ENCODE results near the gene DGKI. TPM values are rescaled to one million over a fixed set of nuclear protein-coding genes. Genes with fewer than 3 reads are reported as not detected.

The DGKI gene
- total and polyA plus RNA-seq, 9 of the 15 experiments (the other 6 are each of a cell fraction or from before 2014, with no cell fraction given), result 0.11 to 0.54 (median 0.15) TPM; not detected in 5

- no peak for DNase-seq (ENCODE audit: extremely low read depth in 1 of 4, low spot score in 3 of 4)
- no peak overlapping the region for H3K27ac ChIP-seq (ENCODE audit: extremely low read depth, low read depth, low read length)
- FAIRE-seq, result no peak
- no peaks in the 10 kb centered on the region for H3K36me3 ChIP-seq (ENCODE audit: control insufficient read depth, insufficient read depth, low read length)
- no peaks in the 10 kb centered on the region for H3K9me1 ChIP-seq (ENCODE audit: control insufficient read depth, insufficient read depth, low read length)
- POLR2A ChIA-PET, result no interaction called here
- no peaks in the 10 kb centered on the region for H3K79me2 ChIP-seq (ENCODE audit: control insufficient read depth, insufficient read depth, low read length)
- H3K4me1 ChIP-seq (replicated peaks in 1 of 2; ENCODE audit: control insufficient read depth in 2 of 2, insufficient read depth in 2 of 2, low read length in 2 of 2), result no peaks in the 10 kb centered on the region
- no TSS peak for BruUV-seq (replicated peaks)
- no peaks in the 10 kb centered on the region; the same call in 1 of the 2 replicates for H3K9me3 ChIP-seq (replicated peaks; ENCODE audit: control insufficient read depth, insufficient read depth, low read depth, low read length)
- CTCF ChIA-PET (ENCODE audit: low intra/inter-chr PET ratio), result no interaction called here
- intact Hi-C loops (cut with micrococcal nuclease), result no loop called here
- H3K4me3 ChIP-seq, result no peak overlapping the region
- no peak for TF ChIP-seq ZNF449 (CRISPR knock-in tag; IDR thresholded peaks at IDR 0.05)
- no peak for TF ChIP-seq MITF (IDR thresholded peaks at IDR 0.05)
- TF ChIP-seq PRPF4 (IDR thresholded peaks at IDR 0.05; ENCODE audit: insufficient read depth, low read depth, low read length, poor library complexity, severe bottlenecking), result no peak
- TF ChIP-seq KHSRP (IDR thresholded peaks at IDR 0.05), result no peak
- TF ChIP-seq SAFB2 (IDR thresholded peaks at IDR 0.05; ENCODE audit: borderline replicate concordance, low read depth, low read length, severe bottlenecking), result no peak
- no peak for TF ChIP-seq ZNF140 (CRISPR knock-in tag; IDR thresholded peaks at IDR 0.05)
- no peak for TF ChIP-seq ZNF561 (CRISPR knock-in tag; conservative IDR thresholded peaks at IDR 0.05)
- TF ChIP-seq CREM (IDR thresholded peaks at IDR 0.05; ENCODE audit: low read depth), result no peak
- TF ChIP-seq CTCFL (IDR thresholded peaks at IDR 0.05; ENCODE audit: borderline replicate concordance, insufficient read depth, low read depth, low read length, poor library complexity, severe bottlenecking), result no peak
- no peak for TF ChIP-seq DLX4 (CRISPR knock-in tag; IDR thresholded peaks at IDR 0.05)
- H4K20me1 ChIP-seq (replicated peaks; ENCODE audit: control insufficient read depth, insufficient read depth, low read length), result no peaks in the 10 kb centered on the region
- ATAC-seq, result no peak
- H3K4me2 ChIP-seq (ENCODE audit: insufficient read depth, low read length), result no peak overlapping the region
- no peak overlapping the region for H2AFZ ChIP-seq (ENCODE audit: low read depth, low read length)
- H3K27me3 ChIP-seq (ENCODE audit: control insufficient read depth in 2 of 2, insufficient read depth in 2 of 2, low read length in 2 of 2), result no peaks in the 10 kb centered on the region
- in situ Hi-C loops (cut with MboI), result no loop called here
- H3K9ac ChIP-seq (ENCODE audit: insufficient read depth in 1 of 2, low read depth in 2 of 2, low read length in 2 of 2), result no peak overlapping the region
These were observed 453.2 kb downstream of the DGKI start for GRCh38 chr7:137393570-137393969.
